WTC11 (cell line): ENCODE measurements around the gene HDAC8.

ENCODE experiments used
- ATF2 ChIP-seq: sonication (generic); formaldehyde crosslinking; IDR thresholded peaks from 2 replicates; pipeline ENCODE4 v1.8.1; 2022; ENCODE audit warnings: low read depth, missing genetic modification reagents, borderline replicate concordance
- CBFB ChIP-seq: sonication (generic); formaldehyde crosslinking; IDR thresholded peaks from 2 replicates; pipeline ENCODE4 v1.8.1; 2022; ENCODE audit warnings: mild to moderate bottlenecking, low read depth, missing genetic modification reagents
- CDX4 ChIP-seq: fragments of 250-450 bp; sonication (Bioruptor Pico); IDR thresholded peaks from 2 replicates; pipeline ENCODE4 v1.9.0; 2021; ENCODE audit warnings: moderate library complexity, mild to moderate bottlenecking, inconsistent platforms, borderline replicate concordance
- CTCF ChIP-seq: fragments of 200-600 bp; IDR thresholded peaks from 2 replicates; pipeline ENCODE4 v1.8.0; 2022; ENCODE audit warnings: antibody characterized with exemption
- NFE2L1 ChIP-seq: sonication (generic); formaldehyde crosslinking; IDR thresholded peaks from 2 replicates; pipeline ENCODE4 v1.8.1; 2023; ENCODE audit warnings: missing genetic modification reagents
- NR1H2 ChIP-seq: sonication (generic); formaldehyde crosslinking; IDR thresholded peaks from 2 replicates; pipeline ENCODE4 v1.9.0; 2021; ENCODE audit warnings: mild to moderate bottlenecking, moderate library complexity, missing genetic modification reagents
- NR3C1 ChIP-seq: sonication (generic); formaldehyde crosslinking; conservative IDR thresholded peaks from 2 replicates; pipeline ENCODE4 v1.8.1; 2023; ENCODE audit warnings: low read depth, mild to moderate bottlenecking, missing genetic modification reagents
- OVOL2 ChIP-seq: fragments of 250-450 bp; sonication (Bioruptor Pico); IDR thresholded peaks from 2 replicates; pipeline ENCODE4 v1.9.0; 2021; ENCODE audit warnings: mild to moderate bottlenecking, borderline replicate concordance
- ZNF512 ChIP-seq: sonication (generic); formaldehyde crosslinking; IDR thresholded peaks from 2 replicates; pipeline ENCODE4 v1.8.1; 2022; ENCODE audit warnings: missing genetic modification reagents, borderline replicate concordance
- TF ChIP-seq, protein P1 (sequence below): sonication (generic); formaldehyde crosslinking; IDR thresholded peaks from 2 replicates; pipeline ENCODE4 v1.8.1; 2023; ENCODE audit warnings: mild to moderate bottlenecking, missing genetic modification reagents, moderate library complexity
- TF ChIP-seq, protein P2 (sequence below): sonication (generic); formaldehyde crosslinking; IDR thresholded peaks from 2 replicates; pipeline ENCODE4 v1.8.0; 2022; ENCODE audit warnings: mild to moderate bottlenecking, missing genetic modification reagents
- TF ChIP-seq, protein P3 (sequence below): sonication (generic); formaldehyde crosslinking; IDR thresholded peaks from 2 replicates; pipeline ENCODE4 v1.8.1; 2022; ENCODE audit warnings: low read depth, mild to moderate bottlenecking, moderate library complexity, missing genetic modification reagents, borderline replicate concordance

GRCh38 chrX:72430405-72430968 lies 142.2 kb downstream of the HDAC8 start:
- TF ChIP-seq ATF2 (CRISPR knock-in tag) (no peak), CTCF (no peak), ZNF512 (CRISPR knock-in tag) (no peak), NR3C1 (CRISPR knock-in tag) (no peak), NFE2L1 (no peak), CBFB (CRISPR knock-in tag) (no peak), CDX4 (CRISPR knock-in tag) (no peak), NR1H2 (no peak), OVOL2 (CRISPR knock-in tag) (no peak)
- TF ChIP-seq, protein P1, sequence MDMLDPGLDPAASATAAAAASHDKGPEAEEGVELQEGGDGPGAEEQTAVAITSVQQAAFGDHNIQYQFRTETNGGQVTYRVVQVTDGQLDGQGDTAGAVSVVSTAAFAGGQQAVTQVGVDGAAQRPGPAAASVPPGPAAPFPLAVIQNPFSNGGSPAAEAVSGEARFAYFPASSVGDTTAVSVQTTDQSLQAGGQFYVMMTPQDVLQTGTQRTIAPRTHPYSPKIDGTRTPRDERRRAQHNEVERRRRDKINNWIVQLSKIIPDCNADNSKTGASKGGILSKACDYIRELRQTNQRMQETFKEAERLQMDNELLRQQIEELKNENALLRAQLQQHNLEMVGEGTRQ (CRISPR knock-in tag) = no peak
- TF ChIP-seq, protein P2, sequence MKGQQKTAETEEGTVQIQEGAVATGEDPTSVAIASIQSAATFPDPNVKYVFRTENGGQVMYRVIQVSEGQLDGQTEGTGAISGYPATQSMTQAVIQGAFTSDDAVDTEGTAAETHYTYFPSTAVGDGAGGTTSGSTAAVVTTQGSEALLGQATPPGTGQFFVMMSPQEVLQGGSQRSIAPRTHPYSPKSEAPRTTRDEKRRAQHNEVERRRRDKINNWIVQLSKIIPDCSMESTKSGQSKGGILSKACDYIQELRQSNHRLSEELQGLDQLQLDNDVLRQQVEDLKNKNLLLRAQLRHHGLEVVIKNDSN = no peak
- TF ChIP-seq, protein P3, sequence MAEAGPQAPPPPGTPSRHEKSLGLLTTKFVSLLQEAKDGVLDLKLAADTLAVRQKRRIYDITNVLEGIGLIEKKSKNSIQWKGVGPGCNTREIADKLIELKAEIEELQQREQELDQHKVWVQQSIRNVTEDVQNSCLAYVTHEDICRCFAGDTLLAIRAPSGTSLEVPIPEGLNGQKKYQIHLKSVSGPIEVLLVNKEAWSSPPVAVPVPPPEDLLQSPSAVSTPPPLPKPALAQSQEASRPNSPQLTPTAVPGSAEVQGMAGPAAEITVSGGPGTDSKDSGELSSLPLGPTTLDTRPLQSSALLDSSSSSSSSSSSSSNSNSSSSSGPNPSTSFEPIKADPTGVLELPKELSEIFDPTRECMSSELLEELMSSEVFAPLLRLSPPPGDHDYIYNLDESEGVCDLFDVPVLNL = no peak
